Glomerular endothelial cell (primary cell): ENCODE data around the gene ELL. TPM values are rescaled to one million over a fixed set of nuclear protein-coding genes. Genes with fewer than 3 reads are reported as not detected.

ENCODE experiments used
- DNase-seq: peaks from one replicate; pipeline ENCODE4 v3.0.0-alpha.2; 2011; ENCODE audit warnings: low read depth, low spot score; ENCODE audit errors: extremely low read depth
- total RNA-seq: library from RNA; depleted of rRNA; stranded (reverse); fragments of >200 nt; gene quantifications from 2 replicates; pipeline ENCODE4 v1.2.3, GENCODE V29; 2015

The ELL gene
- total RNA-seq, 1 donor from 2014 or later, result 18.3 TPM

DNA sequence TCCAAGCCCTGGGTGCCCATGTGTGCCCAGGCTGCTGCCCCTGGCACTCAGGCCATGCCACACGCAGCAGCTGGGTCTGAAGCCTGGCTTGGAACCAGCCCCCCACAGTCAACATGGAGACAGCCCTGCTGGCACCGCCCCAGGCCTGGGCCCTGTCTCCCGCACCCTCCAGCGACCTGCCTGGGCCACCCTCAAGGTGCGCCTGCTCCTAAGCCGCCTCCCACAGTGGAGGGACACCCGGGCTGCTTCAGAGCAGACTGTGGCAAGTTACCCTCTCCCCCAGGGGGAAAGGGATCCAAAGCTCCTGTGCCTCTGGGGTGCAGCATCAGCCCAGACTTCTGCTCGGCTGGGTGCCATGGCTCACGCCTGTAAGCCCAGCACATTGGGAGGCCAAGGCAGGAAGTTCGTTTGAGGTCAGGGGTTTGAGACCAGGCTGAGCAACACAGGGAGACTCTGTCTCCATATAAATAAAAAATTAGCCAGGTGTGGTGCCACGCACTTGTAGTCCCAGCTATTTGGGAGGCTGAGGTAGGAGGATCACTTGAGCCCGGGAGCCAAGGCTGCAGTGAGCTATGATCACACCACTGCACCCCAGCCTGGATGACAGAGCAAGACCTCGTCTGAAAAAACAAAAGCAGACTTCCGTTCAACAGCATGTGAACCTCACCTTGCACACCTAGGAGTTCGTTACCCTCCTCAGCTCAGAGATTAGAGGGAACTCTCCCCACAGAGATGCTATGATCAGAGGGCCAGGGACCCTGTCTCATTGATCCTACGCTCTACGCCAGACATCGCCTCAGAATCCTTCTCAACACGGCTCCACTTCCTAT is 15.6 kb downstream of the ELL start:
- DNase-seq, result no peak

DNA sequence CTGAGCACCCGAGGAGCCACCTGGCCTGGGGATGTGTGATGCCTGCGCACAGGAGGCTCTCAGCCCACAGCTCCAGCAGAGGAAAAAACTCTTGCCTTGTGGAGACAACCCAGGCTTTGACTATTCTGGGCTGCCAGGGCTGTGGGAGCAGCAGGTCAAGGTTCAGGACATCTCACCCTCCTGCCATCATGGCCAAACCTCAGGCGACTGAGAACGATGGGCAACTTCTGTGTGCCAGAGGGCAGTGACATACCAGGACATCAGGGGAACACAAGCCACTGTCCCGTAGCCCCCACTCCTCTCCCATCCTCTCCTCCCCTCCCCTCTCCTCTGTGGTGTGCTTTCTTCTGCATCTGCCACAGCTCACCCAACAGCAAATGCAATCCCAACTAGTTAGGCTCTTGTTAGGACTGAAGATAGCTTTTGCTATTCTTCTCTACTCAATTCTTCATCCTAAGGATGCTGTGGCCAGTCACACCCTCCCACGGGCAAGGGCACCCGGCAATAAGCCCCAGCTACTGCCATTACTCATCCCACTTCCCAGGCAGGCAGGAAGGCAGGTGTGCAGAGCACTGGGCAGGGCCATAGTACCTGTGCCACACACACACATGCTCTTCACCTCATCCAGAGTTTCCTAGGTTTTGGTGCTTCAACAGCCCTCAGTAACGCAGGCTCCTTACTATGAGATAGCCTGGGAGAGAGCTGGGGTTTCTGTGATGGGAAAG is 16.8 kb downstream of the ELL start:
- DNase-seq, result no peak

DNA sequence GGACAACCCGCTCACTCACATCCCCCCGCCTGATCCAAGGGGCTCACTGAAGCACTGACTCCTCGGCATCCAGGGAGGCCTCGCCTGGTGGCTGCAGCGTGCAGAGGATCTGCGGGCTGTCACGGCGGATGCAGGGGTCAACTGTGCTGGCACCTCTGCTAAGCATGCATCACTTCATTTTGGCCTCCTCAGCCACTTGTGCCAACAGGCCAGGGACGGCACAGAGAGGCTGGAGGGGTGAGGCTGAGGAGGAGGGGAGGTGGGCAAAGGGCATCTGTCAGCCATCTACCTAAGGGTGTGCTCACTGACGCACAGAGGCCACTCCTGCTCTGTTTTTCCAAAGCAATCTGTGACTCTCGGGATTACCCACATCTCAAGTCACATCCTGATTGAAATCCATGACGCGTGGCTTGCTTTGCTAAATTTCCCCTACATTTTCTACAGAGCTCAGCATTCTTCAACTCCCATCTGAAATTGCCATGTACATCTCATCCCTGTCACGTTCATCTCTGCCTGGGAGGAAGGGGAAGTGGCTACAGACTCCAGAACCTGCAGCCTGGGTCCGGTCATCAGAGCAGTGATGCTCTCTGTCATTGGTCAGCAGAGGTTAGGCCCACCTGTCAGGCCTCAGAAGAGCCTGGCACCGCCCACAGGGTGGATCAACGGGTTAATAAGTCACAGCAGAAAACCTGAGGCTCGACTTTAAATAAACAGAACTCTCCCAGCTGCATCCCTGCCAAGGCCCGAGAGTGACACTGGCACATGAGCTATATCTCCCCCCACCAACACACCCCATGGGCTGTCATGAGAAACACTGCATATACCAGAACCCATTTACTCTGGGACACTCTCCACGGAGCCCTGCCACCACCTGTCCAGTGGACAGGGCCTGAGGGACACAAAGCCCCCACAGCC is 17.6 kb downstream of the ELL start:
- no peak for DNase-seq

DNA sequence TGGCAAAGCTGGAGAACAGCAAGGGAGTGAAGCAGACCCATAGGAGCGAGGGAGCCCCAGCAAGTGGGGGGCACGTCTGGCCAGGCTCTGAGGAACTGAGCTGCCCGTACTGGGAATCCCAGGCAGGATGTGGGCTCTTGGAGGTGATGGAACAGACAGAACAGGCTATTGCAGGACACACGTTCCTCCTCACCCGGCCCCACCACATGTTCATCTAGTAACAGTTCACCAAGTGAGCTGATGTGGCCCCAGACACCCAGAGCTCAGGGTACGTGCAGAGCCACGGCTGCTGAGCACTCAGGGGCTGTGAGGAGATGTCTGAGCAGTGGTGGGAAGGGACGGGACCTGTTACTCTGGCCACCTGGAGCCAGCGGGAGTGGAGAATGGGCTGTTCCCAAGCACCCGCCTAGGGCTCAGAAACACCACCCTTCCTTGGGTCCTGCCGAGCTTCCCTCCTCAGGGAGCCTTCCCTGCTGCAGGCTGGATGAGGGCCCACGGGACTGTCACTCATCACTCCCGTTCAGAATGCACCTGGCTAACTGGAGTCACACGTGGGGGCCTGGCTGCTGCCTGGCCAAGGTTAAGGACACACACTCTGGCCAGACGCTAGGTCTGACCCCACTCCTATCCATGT is 18.4 kb downstream of the ELL start:
- DNase-seq, result no peak

DNA sequence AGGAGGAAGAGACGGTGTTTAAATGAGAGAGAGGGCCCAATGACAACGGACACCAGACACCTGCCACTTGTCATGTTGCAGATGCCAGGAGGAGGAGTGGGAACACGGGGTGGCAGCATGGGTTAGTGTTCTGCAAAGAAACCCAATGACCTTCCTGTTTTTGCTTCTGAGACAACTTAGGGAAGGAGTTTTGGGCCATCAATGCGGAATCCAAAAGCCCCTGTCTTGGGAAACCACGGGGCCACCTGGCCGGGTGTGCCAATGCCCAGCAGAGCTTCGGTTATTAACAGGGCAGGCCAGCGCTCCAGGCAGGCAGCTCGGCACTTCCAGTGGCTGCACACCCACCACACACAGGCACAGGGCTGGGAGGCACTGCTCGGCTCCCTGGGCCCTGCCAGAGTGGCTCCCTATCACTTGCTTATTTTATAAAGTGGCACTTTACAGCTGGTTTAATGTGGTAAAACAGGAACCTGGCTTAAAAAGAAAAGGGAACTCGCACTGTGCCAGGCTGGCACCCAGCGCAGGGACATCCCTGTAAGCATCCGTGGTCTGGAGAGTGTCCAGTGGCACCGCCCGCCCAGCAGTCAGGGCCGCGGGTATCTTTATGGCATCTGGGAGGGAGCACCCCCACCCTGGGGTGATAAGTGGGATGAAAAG is 19.1 kb downstream of the ELL start:
- DNase-seq, result no peak

DNA sequence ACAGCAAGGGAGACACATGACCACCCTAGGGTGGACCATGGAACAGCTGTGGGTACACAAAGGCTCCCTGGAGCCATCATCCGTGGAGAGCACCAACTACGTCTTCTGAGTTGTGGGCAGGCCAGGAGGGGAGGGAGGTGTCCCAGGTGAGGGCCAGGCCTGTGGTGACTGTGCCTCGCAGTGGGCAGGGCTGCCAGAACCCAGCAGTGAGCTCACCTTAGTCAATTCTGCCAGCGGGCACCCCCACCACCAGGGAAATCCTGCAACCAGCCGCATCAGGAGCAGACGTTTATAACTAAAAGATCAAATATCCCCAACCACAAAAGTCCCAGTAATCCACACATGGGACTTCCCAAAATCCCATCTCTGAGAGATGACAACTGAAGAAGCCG is 19.6 kb downstream of the ELL start:
- no peak for DNase-seq

DNA sequence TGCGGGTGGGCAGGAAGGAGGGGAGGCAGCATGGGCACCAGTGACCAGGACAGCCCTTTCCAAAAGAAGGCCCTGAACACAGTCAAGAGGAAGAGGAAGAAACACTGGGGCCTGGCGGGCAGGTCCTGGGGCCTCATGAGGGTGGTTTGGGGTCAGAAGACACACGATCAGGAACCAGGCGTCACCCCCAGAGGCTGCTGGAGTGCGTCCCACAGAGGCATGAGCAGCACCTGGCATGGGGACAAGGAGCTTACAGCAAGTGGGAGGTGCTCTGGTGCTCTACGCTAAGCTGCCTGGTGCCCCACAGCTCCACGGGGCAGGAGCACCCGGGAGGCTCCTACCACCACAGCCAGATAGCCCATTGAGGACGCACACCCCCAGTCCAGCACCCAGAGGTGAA is 20.0 kb downstream of the ELL start:
- no peak for DNase-seq

DNA sequence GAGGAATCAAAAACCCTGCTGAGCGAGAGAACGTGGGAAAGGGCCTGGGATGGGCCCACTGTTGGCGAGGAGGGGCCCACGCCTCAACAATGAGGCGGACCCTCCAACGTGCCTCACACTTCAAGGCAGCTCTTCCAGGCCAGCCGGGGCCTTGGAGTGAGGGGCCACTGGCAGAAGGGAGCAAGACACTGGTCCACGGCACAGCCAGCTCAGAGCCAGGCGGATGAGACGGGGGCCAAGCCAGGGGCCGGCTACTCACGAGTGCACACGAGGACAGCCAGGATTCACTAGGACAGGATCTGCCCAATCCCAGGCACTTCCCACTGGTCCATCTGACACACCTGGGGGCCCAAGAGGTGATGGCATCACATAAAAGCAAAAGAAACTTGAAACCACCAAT is 20.5 kb downstream of the ELL start:
- no peak for DNase-seq

DNA sequence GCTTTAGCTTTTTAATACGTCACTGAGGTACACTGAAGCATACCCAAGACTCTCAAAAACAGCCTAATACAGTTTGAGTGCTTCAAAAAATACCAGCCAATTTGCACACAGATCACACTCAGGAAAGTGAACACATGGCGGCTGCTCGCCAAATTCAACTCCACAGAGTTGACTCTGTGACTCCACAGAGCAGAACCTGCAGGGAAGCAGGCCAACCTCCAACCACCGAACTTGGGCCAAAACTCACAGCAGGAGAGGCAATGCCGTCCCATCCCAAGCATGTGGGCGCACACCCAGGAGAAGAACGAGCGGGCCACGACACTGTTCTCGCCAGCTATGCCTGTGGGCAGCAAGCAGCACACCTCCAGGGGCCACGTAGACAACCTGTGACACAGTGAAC is 21.1 kb downstream of the ELL start:
- DNase-seq, result no peak

DNA sequence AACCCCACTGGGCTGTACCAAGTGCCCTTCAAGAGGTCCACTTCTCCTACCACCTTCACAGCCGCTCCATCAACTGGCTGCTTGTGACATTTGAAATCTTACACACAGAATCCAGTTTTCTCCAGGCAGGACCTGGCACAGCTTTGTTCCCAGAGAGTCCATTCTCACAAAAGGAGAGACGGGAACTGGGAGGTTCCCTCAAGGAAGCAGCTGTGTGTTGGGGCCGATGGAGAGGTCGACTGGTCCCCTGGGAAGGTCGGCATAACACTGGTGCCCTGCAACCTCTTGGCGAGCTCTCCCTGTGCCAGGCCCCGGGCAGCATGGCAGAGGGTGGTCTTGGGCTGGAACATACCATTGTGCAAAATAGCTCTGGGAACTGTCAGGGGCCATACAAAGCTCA is 21.5 kb downstream of the ELL start:
- no peak for DNase-seq

DNA sequence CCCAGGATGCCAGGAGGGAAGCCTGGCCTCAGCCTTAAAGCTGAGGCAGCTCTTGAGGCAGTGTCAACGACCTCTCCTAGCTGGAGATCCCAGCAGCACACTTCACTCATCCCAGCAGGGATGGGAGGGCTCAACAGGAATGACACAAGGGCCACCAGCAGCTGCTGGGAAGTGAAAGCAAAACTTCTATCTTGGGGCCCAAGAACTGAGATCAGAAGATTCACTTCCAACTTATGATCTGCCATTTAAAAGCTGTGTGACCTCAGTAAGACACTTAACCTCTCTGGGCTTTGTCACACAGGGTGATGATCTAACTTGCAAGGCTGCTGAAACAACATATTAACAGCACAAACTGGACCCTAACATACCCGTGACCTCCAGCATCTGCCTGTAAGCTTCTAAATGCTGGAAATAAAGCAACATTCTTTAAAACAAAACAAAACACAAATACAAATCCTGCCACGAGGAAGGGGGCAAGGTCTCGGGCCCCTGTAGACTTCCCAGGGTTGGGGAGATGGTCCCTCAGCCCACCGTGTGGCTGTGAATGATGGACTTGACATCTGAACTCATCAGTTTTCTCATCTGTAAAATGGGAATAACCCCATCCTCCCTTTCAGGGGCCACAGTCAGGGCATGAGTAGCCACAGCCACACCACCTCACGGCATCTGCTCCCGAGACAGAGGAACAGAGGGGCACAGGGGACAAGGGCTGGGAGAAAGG is 22.7 kb downstream of the ELL start:
- DNase-seq, result no peak

DNA sequence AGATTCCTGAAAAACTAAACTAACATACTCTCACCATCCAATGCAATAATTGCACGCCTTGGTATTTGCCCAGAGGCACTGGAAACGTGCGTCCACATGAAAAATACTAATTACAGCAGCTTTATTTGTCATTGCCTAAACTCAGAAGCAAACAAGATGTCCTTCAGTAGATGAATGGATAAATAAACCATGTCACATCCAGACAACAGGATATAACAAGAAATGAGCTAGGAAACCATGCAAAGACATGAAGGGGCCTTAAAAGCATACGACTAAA is 25.0 kb downstream of the ELL start:
- no peak for DNase-seq

DNA sequence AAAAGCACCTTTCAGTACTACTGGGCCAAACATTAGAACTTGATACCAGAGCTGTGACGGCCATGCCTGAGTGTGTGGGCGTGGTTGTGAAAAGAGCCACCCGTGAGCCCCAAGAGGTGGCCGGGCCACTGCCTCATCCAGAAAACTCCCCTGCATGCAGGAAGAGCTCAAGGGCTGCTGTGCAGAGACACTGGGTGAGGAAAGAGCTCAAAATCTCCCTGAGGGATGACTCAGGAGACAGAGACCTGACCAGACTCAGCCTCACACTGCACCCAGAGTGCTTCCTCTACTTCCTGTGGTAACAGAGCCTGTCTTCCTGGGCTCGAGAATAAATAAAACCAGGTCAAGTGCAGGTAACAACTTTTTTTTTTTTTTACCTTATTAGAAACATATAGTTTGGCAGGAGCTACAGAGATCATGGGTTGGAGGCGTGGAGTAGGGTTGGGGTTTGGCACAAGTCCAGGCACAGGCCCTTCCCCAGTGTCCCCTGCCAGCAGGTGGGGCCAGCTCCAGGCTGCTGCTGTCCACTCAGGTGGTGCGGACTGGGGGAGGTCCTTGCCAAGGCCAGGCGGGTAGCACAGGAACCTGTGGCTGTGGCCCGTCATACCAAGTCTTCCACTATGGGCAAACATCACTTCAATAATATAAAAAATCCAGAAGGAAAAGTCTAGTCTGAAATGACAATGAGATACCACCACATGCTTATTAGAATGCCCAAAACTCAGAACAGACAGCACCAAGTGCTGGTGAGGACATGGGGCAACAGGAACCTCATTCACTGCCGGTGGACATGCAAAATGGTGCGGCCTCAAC is 25.5 kb downstream of the ELL start:
- DNase-seq, result no peak

DNA sequence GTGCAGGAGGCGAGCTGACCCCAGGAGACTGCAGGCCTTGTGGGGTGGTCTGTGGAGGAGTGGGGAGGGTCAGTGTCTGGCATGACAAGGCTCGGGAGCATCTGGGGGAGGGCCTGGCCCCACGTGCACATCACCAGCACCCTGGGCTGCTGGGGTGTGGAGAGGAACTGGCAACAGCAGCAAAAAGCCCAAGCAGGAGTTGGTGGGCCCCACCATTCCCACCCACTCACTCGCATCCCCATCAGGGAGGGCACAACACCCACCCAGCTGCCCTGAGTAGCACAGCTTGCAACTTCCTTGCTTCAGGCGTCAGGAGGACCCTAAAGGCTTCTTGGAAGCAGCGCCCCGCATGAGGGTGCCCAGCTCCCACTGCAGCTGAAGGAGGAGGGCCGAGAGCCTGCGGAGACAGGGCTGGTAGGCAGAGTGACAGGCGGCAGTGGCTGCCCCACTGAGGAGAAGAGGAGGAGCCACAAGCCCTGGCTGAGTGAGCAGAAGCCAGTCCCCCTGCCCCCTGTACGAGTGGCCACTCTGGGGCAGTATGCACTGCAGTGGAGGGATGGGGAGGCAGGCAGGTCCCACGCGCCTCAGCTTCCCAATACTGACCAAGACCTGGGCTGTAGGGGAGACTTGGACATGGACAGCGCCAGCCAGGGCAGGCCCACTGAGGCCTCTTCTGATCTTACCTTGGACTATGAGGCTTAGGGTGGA is 26.5 kb downstream of the ELL start:
- DNase-seq, result no peak

DNA sequence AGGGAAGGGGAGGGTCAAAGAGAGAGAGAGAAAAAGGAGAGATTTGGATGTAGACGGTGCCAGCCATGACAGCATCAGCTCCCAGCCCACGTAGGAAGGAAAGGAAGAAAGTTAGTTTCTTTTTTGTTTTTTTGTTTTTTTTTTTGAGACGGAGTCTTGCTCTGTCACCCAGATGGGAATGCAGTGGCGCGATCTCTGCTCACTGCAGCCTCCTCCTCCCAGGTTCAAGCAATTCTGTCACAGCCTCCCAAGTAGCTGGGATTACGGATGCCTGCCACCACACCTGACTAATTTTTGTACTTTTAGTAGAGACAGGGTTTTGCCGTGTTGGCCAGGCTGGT is 27.6 kb downstream of the ELL start:
- no peak for DNase-seq

DNA sequence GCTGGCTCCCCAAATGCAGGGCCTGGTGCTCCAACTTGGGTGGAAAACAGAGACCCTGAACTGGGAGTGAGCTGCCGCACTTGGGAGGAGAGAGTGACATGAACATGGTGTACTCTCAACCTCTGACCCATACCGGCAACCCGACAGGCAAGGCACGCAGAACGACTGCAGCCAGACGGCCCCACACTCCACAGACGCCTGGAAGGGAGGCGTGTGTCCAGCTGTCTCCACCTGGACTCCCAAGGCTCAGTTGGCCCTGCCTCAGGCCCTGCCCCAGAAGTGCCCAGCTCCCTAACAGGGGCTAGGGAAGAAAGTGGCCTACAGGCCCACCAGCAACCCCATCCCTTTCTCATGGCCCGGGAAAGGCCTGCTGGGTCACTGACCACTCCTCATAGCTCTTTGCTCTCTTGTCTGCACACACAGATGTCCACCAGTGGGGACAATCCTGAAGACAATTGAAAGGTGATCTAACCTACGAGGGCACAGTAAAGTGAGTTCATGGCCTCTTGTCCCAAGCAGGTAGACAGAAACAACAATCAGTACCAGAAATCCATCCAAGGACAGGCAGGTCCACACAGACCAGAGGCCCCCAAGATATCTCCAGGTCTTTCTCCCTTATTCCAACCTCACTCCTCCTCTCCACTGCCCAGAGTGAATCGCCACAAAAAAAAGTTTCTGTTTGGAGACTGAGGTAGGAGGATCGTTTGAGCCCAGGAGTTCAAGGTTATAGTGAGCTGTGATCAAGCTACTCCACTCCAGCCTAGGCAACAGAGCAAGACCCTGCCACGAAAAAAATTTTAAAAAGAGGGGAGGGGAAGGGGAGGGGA is 28.2 kb downstream of the ELL start:
- no peak for DNase-seq

DNA sequence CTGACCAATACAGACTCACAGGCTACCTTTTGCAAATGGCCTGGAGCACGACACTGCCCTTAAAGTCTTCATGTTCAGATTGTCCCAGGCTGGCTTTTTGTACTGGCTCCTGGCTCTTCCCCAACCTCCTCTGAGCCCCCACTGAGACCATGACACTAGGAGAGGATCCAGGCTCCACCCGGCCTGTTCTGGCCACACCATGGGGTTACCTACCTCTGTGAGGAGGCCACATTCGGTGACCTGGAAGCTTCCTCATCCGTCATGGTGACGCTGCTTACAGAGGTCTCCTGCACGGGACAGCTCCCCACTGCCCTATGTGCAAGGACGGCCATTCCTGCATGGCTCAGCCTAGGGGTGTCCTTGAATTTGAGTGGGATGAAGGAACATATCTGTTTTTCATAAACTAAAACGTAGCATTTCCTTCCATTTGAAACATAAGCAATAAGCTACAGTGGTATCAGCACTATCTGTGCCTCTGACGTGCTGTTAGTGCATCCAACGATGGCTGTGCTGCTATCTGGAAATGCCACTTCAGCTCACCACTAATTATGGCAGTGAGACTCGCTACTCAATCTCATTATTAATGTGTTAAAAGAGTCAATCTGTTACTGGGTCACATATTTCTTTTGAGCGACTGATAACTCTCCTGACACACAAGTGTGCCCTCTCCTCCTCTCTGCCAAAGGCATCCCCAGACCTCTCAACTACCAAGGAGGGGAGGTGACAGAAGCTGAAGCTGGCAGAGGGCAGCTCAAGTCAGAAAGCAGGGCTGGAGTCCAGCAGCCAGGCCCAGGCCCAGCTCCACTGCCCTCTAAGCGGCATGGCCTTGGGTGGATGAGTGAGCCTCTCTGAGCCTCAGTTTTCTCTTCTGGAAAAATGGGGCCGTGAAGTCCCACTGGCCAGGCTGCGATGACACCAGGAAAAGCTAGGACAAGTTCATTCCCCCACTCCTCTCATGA is 29.6 kb downstream of the ELL start:
- no peak for DNase-seq
